HuH-7 (cell line): Measurements from ENCODE around the gene YEATS4.

Experiments used
- DNase-seq: peaks from one replicate; pipeline ENCODE4 v3.0.0; 2011; ENCODE audit warnings: low spot score

The YEATS4 gene

DNA sequence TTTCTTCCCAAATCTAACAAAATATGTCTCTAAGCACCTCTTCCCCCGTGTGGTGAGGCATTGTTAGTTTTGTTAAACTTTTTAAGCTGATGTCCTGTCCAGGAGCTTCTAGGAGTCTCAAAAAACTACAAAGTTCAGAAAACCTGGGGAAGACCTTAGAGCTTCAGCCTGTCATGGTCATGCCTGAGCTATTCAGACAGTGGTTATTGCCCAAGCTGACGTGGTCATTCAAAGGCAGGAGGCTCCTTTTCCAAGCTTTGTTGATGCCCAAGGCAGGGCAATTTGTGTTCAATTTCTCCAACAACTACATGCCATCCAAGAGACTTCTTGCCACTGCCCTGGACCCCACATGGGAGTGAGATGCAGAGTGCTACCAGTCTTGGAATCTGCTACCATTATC is 17.1 kb upstream of the YEATS4 start:
- DNase-seq, result no peak

DNA sequence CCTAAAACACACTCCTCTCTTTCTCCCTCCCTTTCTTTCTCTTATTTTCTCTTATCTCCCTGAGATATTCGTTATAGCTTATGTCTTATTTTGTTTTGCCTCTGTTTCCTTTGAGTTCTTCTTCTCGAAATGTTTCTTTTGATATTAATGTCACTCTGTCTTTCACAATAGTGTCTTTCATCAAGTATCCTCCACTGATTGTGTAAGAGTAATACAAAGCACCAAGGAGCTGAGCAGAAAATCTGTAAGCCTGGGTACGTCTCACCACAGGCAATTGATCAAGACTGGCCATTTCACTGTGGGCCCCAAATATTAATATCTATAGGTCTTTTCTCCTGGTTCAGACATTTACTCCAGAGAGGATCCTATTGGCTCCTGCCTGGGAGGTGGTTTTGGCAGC is 16.2 kb upstream of the YEATS4 start:
- no peak for DNase-seq

DNA sequence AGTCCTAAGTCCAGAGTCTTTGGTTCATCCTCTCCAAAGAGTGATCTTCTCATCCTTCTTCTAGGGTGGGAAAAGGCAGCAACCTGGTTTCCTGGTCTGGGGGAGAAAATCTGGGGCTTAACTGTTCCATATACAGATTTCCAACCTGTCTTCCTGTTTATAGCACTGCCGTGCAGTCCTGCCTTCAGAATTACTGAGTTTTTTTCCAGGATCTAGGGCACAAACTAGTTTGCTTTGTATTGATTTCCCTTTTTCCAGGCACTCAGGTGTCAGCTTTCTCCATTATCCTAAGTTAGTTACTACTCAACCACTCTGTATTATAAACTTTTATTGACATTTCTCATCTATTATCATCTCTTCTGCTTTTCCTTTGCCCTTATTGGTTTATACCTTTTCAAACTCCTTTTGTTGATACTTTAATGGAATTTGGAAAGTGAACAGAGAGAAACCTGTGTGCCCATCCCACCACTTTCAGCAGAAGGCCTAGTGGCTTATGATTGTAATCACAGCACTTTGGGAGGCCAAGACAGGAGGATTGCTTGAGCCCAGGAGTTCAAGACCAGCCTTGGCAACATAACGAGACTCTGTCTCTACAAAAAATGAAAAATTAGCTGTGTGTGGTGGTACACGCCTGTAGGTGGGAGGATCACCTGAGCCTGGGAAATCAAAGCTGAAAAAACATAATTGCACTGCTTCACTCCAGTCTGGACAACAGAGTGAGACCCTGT is 15.5 kb upstream of the YEATS4 start:
- no peak for DNase-seq

DNA sequence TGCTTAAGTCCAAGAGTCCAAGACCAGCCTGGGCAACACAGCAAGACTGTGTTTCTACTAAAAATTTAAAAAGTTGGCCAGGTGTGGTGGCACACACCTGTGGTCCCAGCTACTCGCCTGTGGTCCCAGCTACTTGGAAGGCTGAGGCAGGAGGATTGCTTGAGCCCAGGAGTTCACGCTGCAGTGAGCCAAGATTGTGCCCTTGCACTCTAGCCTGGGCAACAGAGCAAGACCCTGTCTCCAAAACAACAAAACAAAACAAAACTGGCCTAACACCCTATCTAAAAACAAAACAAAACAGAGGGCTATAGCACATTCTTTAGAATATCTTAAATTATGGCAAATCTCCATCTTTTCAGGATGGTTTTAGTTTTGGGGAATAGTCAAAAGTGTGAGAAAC is 14.5 kb upstream of the YEATS4 start:
- DNase-seq, result no peak

DNA sequence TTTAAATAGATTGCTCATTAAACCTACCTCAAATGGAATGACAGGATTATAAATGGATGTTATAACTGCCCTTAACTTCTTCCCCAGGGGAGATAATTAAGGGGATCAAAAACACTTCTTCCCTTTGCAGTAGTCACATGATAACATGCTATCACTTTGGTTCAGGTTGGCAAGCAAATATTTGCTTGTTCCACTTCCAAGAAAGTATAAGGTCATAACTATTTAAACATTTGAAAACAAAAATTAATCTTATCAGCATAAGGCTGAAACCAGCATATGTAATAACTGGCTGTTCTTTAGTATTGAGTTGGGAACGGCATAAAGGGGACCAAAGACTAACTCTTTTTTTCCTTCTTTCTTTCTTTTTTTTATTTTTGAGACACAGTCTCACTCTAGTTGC is 13.8 kb upstream of the YEATS4 start:
- no peak for DNase-seq

DNA sequence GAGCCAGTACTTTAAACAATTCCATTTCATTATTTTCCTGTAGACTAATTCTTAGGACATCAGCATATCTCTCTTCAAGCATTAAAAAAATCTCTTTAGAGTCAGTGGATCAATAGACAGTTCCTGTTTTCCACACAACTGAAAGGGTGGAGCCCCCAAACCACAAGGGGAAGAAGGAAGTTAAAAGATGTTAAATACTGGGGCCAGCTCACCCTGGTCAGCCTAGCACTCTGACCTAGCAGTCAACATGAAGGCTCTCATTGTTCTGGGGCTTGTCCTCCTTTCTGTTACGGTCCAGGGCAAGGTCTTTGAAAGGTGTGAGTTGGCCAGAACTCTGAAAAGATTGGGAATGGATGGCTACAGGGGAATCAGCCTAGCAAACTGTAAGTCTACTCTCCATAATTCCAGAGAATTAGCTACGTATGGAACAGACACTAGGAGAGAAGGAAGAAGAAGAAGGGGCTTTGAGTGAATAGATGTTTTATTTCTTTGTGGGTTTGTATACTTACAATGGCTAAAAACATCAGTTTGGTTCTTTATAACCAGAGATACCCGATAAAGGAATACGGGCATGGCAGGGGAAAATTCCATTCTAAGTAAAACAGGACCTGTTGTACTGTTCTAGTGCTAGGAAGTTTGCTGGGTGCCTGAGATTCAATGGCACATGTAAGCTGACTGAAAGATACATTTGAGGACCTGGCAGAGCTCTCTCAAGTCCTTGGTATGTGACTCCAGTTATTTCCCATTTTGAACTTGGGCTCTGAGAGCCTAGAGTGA is 11.2 kb upstream of the YEATS4 start, which contains the start of gene LYZ:
Gene LYZ, plus strand, starts transcription at position 220 of the 777 bp plus-strand sequence. Its CDS starts 28 bp downstream, at position 248.
- DNase-seq, result peak; percentile 40

DNA sequence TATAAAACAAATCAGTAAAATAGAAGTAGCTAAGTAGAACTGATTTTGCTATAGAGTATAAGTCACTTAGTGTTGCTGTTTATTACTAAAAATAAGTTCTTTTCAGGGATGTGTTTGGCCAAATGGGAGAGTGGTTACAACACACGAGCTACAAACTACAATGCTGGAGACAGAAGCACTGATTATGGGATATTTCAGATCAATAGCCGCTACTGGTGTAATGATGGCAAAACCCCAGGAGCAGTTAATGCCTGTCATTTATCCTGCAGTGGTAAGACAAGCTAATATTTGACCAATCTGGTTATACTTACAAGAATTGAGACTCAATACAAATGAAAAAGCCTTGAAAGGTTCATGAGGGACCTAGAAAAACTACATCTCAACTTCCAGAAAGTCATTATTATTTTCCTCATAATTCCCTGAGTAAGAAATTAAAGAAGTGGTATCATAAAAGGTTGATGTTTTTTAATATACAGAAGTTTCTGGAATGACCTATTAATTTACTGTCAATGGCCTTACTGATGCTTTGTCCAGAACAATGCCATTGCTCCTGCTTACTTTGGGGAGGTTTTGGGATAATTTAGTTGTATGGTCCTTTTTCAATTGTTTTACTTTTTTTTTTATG is 9.4 kb upstream of the YEATS4 start:
- no peak for DNase-seq

DNA sequence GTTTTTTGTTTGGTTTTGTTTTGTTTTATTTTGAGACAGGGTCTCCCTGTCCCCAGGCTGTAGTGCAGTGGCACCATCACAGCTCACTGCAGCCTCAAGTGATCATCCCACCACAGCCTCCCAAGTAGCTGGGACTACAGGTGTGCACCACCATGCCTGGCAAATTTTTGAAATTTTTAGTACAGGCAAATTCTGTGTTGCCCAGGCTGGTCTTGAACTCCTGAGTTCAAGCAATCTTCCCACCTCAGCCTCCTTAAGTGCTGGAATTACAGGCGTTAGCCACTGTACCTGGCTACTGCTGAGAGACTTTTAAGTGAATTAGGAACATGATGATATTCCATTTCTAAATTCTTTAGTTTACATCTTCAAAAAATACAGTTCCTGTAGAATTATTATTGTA is 8.8 kb upstream of the YEATS4 start:
- no peak for DNase-seq

DNA sequence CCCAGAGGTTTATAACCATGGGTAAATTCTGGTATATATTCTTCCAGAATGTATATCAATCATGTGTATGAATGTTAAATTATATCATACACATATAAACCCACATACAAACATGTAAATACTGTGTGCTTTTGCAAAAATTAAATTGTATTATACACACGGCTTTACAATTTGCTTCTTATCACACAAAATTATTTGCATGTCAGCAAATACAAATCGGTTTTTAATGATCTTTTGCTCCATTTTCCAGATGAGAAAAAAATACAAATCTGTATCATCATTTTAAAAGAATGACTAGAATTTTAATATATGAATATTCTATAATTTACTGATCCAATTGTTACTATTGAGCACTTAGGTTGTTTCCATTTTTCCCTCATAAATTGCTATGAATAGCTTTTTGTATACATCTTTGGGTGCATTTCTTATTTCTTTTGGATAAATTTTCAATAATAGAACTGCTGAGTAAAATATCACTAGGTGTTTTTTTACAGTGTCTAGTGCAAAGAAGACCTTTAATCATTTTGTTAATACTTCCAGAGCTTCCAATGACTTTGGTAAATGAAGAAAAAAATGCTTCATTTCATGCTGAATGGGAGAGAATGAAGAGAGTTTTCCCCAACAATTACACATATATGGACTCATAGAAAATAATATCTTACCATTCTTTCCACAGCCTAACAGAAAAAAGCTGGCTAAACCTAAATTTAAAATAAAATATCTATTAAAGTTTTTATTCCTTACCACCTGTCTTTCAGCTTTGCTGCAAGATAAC is 7.9 kb upstream of the YEATS4 start:
- no peak for DNase-seq

DNA sequence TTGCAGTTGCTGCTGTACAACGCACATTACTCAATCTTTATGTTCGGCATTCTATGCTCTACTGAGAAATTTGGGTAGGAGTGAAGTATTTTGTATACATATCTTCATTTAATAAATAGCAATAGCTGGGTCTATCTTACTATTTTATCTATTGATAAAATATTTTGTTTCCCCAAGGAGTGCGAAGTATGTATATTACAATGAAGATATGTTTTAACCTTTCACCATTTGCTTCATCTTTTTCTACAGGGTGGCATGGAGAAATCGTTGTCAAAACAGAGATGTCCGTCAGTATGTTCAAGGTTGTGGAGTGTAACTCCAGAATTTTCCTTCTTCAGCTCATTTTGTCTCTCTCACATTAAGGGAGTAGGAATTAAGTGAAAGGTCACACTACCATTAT is 6.6 kb upstream of the YEATS4 start:
- DNase-seq, result no peak

DNA sequence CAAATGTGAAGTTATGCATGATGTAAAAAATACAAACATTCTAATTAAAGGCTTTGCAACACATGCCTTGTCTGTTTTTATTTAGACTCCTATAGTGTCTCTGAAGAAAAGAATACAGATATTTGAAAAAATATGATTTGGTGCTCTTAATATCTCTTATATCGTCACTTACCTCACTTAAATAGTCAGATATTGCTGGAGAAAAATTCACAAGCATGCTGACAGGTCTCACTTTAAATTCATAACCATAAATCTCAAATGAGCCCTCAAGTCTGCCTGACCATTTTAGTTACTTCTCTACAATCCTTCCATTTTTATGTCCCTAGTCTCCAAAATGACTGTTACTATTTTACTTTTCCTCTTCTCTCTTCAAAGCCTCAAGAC is 5.4 kb upstream of the YEATS4 start:
- no peak for DNase-seq

DNA sequence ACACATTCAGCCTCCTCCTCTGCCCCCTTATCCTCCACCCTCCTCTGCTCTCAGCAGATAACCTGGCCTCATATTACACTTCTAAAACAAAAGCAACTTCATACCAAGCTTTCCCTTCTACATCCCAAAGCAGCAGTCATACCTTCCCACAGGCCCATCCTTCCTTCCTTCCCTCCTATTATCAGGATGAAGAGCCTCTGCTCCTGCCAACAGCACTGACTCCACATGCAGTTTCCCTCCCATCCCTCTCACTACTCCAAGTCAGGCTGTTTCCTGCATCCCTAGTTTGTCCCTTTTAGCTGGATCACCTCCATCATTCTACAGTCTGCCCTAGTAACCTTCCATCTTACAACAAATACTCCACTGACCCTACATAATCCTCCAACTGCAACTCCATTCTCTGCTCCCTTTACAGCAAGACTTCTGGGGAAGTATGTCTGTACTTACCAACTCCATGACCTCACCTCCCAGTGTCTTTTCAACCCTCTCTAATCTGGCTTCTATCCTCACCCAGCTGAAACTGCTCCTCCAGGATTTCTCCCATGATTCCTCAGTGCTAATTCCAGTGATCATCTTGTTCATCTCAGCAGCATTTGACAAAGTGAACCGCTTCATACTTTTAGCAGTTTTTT is 4.9 kb upstream of the YEATS4 start:
- no peak for DNase-seq

DNA sequence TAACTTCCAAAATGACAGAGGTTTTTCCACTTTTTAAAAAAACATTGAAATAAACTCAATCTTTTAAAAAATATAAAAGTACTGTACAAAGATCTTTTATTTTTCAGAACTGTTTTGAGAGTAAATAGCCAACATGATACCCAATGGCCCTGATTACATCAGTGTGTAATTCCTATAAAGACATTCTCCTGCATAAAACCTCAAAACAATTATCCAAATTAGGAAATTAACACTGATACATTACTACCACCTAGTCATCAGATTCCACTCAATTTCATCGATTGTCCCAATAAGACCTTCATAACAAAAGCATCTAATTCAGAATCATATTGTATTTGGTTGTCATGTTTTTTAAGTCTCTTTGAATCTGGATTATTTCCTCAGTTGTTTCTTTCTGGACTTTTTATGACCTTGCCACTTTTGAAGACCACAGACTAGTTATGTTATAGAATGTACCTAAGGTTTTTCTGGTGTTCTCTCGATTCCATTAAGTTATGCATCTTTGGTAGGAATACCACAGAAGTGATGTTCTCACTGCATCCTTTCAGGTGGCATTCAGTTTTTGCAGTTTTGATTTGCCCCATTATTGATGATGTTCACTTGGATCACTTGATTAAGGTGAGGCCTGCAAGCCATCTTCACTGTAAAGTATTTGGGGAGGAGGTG is 4.0 kb upstream of the YEATS4 start:
- DNase-seq, result no peak

DNA sequence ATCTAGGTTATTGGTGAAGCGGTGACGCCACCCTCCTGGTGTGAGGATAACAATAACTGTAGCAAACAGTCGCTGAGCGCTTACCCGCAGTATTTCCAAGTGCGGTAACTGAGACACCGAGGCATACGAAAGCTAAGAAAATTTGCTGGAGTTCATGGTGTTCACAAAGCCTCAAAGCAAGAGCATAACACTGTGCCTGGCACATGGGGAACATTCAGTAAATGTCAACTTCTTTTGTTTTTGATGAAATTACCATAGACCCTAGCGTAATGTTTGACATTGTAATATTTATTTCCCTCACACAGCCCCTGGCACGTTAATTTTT is 767 bp downstream of the YEATS4 start:
- no peak for DNase-seq

DNA sequence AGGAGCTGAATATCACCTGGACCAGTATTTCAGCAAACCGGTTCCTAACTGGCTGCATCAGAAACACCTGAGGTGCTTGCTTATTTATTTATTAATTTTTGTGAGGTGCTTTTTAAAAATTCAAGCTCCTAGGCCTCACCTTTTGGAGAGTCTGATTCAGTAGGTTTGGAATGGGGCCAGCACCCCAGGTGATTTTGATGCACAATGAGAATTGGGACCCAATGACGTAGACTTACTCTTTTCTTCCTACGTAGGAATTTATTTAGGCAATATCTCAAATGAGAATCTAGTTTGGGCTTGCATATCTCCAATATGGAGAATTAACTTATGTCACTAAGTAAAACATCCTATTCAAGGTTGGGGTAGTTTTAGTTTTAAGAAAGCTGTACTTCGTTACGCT is 7.3 kb downstream of the YEATS4 start:
- no peak for DNase-seq

DNA sequence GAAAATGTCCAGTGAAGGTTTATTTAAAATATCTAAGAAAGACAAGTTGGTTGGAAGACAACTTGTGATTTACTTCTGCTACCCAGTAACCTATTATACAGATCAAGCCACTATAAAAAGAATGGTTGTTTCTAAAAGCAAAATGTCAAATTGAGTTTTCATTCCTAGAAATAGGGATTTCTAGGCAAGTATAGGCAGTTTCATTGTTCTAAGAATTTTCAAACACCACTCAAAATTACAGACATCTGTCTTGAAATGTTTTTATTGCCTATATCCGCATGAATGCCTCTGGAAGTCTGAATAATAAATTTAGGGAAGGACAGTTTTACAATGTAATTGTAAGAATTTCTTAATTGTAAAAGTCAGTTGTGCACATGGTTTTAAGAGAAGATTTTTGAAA is 8.6 kb downstream of the YEATS4 start:
- no peak for DNase-seq

DNA sequence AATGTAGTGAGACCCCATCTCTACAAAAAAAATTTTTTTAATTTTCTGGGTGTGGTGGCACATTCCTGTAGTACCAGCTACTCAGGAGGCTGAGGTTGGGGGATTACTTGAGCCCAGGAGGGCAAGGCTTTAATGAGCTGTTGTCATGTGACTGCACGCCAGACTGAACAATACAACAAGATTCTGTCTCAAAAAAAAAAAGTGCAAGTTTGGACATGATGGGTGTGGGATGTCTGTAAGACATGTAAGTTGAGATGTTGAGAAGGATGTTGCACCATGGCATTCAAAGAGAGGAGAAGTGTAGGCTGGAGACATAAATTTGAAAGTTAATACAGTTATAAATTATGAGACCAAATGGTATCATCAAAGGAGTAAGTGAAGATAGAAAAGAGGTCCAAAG is 23.5 kb downstream of the YEATS4 start:
- no peak for DNase-seq

DNA sequence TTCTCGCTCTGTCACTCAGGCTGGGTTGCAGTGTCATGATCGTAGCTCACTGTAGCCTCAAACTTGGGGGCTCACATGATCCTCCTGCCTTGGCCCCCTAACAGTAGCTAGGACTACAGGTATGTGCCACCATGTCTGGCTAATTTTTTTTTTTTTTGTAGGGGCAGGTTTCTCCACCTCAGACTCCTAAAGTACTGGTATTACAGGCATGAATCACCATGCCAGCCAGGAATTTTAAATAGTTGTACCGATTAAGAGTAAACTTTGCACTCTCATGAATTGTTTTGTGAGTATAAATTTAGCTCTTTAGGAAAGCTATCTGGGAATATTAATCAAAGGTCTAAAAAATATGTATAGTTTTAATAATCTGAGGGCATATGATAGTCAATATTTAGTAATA is 25.5 kb downstream of the YEATS4 start:
- DNase-seq, result no peak

DNA sequence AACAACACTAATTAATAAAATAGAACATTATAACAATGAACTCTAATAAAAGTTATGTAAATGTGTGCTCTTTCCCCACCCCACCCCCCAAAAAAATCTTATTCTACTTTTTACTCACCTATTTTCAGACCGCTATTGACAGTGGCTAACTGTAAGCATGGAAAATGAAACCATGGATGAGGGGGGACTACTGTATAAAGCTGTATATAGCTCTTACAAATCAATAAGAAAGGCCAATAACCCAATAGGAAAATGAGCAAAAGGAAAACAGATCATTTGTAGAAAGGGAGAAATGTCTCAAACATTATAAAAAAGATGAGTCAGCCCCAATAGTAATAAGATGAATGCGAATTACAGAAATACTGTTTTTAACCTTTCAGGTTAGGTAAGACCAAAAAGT is 27.4 kb downstream of the YEATS4 start:
- DNase-seq, result no peak

DNA sequence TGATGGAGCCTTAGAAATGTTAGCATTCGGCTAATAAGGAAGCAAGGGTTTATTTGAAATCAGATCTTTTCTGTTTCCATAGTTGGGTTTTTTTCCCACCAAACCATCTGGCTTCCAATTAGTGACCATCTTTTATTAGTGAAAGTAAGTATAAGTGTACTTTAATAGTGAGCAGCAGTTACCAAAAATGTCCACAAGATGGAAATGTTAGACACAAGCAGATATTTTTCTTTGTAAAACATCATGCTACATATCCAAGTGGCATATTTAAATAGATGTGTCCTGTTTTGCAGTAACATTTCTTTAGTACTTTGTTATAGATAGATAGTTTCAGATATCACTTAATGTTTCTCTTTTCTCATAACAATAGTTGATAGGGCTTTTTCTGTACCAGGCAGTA is 28.8 kb downstream of the YEATS4 start:
- no peak for DNase-seq

DNA sequence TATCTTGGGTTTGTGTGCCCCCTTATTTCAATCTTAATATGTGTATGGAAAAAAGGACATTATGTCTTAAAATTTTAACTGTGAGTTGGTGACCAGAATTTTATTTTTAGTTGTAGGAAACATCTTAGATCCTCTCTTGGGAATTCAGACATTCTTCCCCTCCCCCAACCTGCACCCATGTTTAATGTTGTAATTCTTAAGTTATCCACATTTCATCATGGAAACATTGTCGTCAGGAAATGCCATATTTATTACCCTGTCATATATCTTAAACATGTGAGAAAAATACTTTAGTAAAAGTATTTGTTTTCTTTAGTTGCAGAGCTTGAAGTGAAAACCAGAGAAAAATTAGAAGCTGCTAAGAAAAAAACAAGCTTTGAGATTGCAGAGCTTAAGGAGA is 30.3 kb downstream of the YEATS4 start:
- no peak for DNase-seq
